Naive thymus-derived CD4-positive, alpha-beta T cell (primary cell): ENCODE measurements around the gene BTRC. TPM values are rescaled to one million over a fixed set of nuclear protein-coding genes. Genes with fewer than 3 reads are reported as not detected.
"Not testable (repeated sequence)": the region's sequence is repeated elsewhere in the genome, so short reads cannot be mapped to it uniquely, and the experiment has no call there.

Experiments used
- ATAC-seq: fragments of 150-1000 bp; cut with Tn5 transposase; 2 replicates; pipeline ENCODE4 v1.10.0; 2021; ENCODE audit warnings: mild to moderate bottlenecking, moderate library complexity
- CTCF ChIA-PET: fragments of 350-600 bp; sonication (Branson Sonifier 250); formaldehyde crosslinking; loops from one replicate; lab custom pipeline; 2021; ENCODE audit warnings: antibody characterized with exemption; lab: Charles Lee
- POLR2A ChIA-PET: fragments of 350-600 bp; sonication (Branson Sonifier 250); formaldehyde crosslinking; loops from one replicate; lab custom pipeline; 2021; ENCODE audit warnings: antibody characterized with exemption, inconsistent platforms; lab: Charles Lee
- DNase-seq, 9 donors: peaks; one replicate each; pipeline versions ENCODE4 v3.0.0 to v3.0.0-alpha.2; 2020 to 2022; ENCODE audit warnings: mixed read lengths in 1 of 9
- H3K27ac ChIP-seq: one replicate; pipeline ENCODE4 v1.7.0; 2013; ENCODE audit warnings: mild to moderate bottlenecking, low read depth, low read length, moderate library complexity
- H3K27me3 ChIP-seq, 2 donors: one replicate each; pipeline ENCODE4 v1.7.0; 2013; ENCODE audit warnings: low read length in 2 of 2, mild to moderate bottlenecking in 2 of 2, moderate library complexity in 2 of 2; ENCODE audit not compliant: control insufficient read depth in 2 of 2, insufficient read depth in 2 of 2
- H3K36me3 ChIP-seq, 3 experiments: 1 replicate in 2 of 3; 2 replicates in 1 of 3; pipeline ENCODE4 v1.7.0; 2013; ENCODE audit warnings: low read length in 3 of 3, mild to moderate bottlenecking in 3 of 3, moderate library complexity in 1 of 3; ENCODE audit not compliant: insufficient read depth in 3 of 3, control insufficient read depth in 2 of 3
- H3K4me1 ChIP-seq, 2 donors: one replicate each; pipeline ENCODE4 v1.7.0; 2013; ENCODE audit warnings: low read length in 2 of 2, mild to moderate bottlenecking in 2 of 2, moderate library complexity in 1 of 2; ENCODE audit not compliant: control insufficient read depth in 2 of 2, insufficient read depth in 2 of 2
- H3K4me3 ChIP-seq: 2 replicates; pipeline ENCODE4 v1.7.0; 2013; ENCODE audit warnings: mild to moderate bottlenecking, low read length
- H3K9me3 ChIP-seq, 3 experiments: 1 replicate in 2 of 3; 2 replicates in 1 of 3; pipeline ENCODE4 v1.7.0; 2013; ENCODE audit warnings: low read length in 3 of 3; ENCODE audit not compliant: control insufficient read depth in 2 of 3
- H3K27ac Mint-ChIP-seq, 9 donors: one replicate each; pipeline ENCODE4 v1.8.0; 2020 to 2022; ENCODE audit warnings: mixed read lengths in 9 of 9, mild to moderate bottlenecking in 8 of 9, moderate library complexity in 5 of 9, inconsistent platforms in 2 of 9
- H3K27me3 Mint-ChIP-seq, 5 donors: one replicate each; pipeline ENCODE4 v1.8.0; 2021 to 2022; ENCODE audit warnings: mixed read lengths in 5 of 5, mild to moderate bottlenecking in 1 of 5
- H3K36me3 Mint-ChIP-seq, 5 donors: one replicate each; pipeline ENCODE4 v1.8.0; 2020 to 2022; ENCODE audit warnings: mixed read lengths in 5 of 5, mild to moderate bottlenecking in 3 of 5, inconsistent platforms in 1 of 5
- H3K4me1 Mint-ChIP-seq, 7 donors: one replicate each; pipeline ENCODE4 v1.8.0; 2020 to 2022; ENCODE audit warnings: mixed read lengths in 7 of 7, mild to moderate bottlenecking in 3 of 7, inconsistent platforms in 1 of 7
- H3K4me3 Mint-ChIP-seq, 10 donors: one replicate each; pipeline ENCODE4 v1.8.0; 2020 to 2022; ENCODE audit warnings: mild to moderate bottlenecking in 10 of 10, mixed read lengths in 10 of 10, moderate library complexity in 6 of 10, inconsistent platforms in 2 of 10
- H3K9me3 Mint-ChIP-seq, 11 donors: one replicate each; pipeline ENCODE4 v1.8.0; 2020 to 2022; ENCODE audit warnings: mixed read lengths in 11 of 11, mild to moderate bottlenecking in 4 of 11, inconsistent platforms in 1 of 11, moderate library complexity in 1 of 11
- intact Hi-C, 2 donors: fragments of 100-400 bp; cut with micrococcal nuclease; formaldehyde crosslinking; loops; one replicate each; pipeline ENCODE4 v1.15.1; 2023
- polyA plus RNA-seq, 2 donors: library from polyadenylated mRNA; unstranded; fragments of 300-500 nt; fragmentation: Illumina TruSeq; gene quantifications; one replicate each; pipeline ENCODE4 v1.2.3, GENCODE V29; 2021
- total RNA-seq, 6 experiments: library from RNA in 5 of 6; stranded (reverse) in 5 of 6; gene quantifications; 1 replicate in 5 of 6; 2 replicates in 1 of 6; pipeline ENCODE4 v1.2.3 and lab custom pipeline; 2021 to 2026

Gene BTRC
- total and polyA plus RNA-seq, 7 experiments from 2014 or later, result 12.8 to 26.1 (median 16.8) TPM

GRCh38 chr10:101373993-101374392 lies 20.0 kb downstream of the BTRC start:
- H3K4me3 Mint-ChIP-seq, H3K27me3 Mint-ChIP-seq, ATAC-seq, CTCF ChIA-PET, H3K27me3 ChIP-seq, H3K36me3 ChIP-seq, DNase-seq, H3K27ac ChIP-seq, intact Hi-C loops, H3K4me1 ChIP-seq, H3K9me3 ChIP-seq, H3K4me3 ChIP-seq, POLR2A ChIA-PET, H3K27ac Mint-ChIP-seq, H3K9me3 Mint-ChIP-seq: not testable (repeated sequence)
- peaks cover 5 to 37% (median 31%) of the 10 kb centered on the region in 7 donors for H3K4me1 Mint-ChIP-seq
- H3K36me3 Mint-ChIP-seq, result peaks cover 0 to 46% (median 28%) of the 10 kb centered on the region in 5 donors

- Histone ChIP-seq H3K4me1 (peaks cover 0 to 4% of the 10 kb centered on the region in 2 donors), H3K4me3 (no peak overlapping the region), H3K27me3 (no peaks in the 10 kb centered on the region), H3K9me3 (no peaks in the 10 kb centered on the region), H3K36me3 (no peaks in the 10 kb centered on the region), H3K27ac (no peak overlapping the region)
- no peaks in the 10 kb centered on the region for H3K27me3 Mint-ChIP-seq
- peaks cover 5 to 36% (median 30%) of the 10 kb centered on the region in 7 donors for H3K4me1 Mint-ChIP-seq
- CTCF ChIA-PET, result no interaction called here
- POLR2A ChIA-PET, result no interaction called here
- peaks cover 0 to 7% (median 0%) of the 10 kb centered on the region in 11 donors for H3K9me3 Mint-ChIP-seq
- H3K27ac Mint-ChIP-seq, result peak overlapping the region in 1 of 9 donors; percentile 55
- H3K36me3 Mint-ChIP-seq, result peaks cover 0 to 36% (median 18%) of the 10 kb centered on the region in 5 donors
- H3K4me3 Mint-ChIP-seq, result no peak overlapping the region
- intact Hi-C loops, result no loop called here
- no peak for DNase-seq
- no peak for ATAC-seq
Observed at GRCh38 chr10:101375076-101375475, 21.1 kb downstream of the BTRC start.

- Histone ChIP-seq H3K27me3 (no peaks in the 10 kb centered on the region), H3K36me3 (no peaks in the 10 kb centered on the region), H3K27ac (no peak overlapping the region), H3K9me3 (no peaks in the 10 kb centered on the region), H3K4me1 (peaks cover 0 to 3% of the 10 kb centered on the region in 2 donors), H3K4me3 (no peak overlapping the region)
- DNase-seq (no peak), ATAC-seq (no peak)
- Mint-ChIP-seq H3K9me3 (no peaks in the 10 kb centered on the region), H3K36me3 (peaks cover 0 to 14% (median 7%) of the 10 kb centered on the region in 5 donors), H3K27ac (no peak overlapping the region), H3K4me3 (no peak overlapping the region), H3K4me1 (peaks cover 7 to 55% (median 37%) of the 10 kb centered on the region in 7 donors), H3K27me3 (no peaks in the 10 kb centered on the region)
- intact Hi-C loops, result no loop called here
- ChIA-PET POLR2A (interaction anchor here (0.6 kb wide), 1 partner anchor 25 kb away, joined by 6 read pairs; no protein-coding TSS in a partner anchor), CTCF (no interaction called here)
Observed at GRCh38 chr10:101379663-101380352, 25.8 kb downstream of the BTRC start.

GRCh38 chr10:101380353-101381017 lies 26.5 kb downstream of the BTRC start:
- Mint-ChIP-seq H3K9me3 (no peaks in the 10 kb centered on the region), H3K36me3 (peaks cover 0 to 12% (median 5%) of the 10 kb centered on the region in 5 donors), H3K4me1 (peaks cover 6 to 48% (median 30%) of the 10 kb centered on the region in 7 donors), H3K27me3 (no peaks in the 10 kb centered on the region), H3K4me3 (no peak overlapping the region), H3K27ac (no peak overlapping the region)
- ChIA-PET CTCF (interaction anchor here (0.7 kb wide), 1 partner anchor 140 kb away, joined by 3 read pairs; no protein-coding TSS in a partner anchor), POLR2A (interaction anchor here (0.6 kb wide), 1 partner anchor 26 kb away, joined by 6 read pairs; no protein-coding TSS in a partner anchor)
- no peak for DNase-seq
- H3K36me3 ChIP-seq, result no peaks in the 10 kb centered on the region
- no peaks in the 10 kb centered on the region for H3K4me1 ChIP-seq
- intact Hi-C loops, result no loop called here
- no peaks in the 10 kb centered on the region for H3K27me3 ChIP-seq
- no peak overlapping the region for H3K4me3 ChIP-seq
- ATAC-seq, result no peak
- H3K9me3 ChIP-seq, result no peaks in the 10 kb centered on the region
- no peak overlapping the region for H3K27ac ChIP-seq

GRCh38 chr10:101385866-101386658 lies 32.1 kb downstream of the BTRC start:
- Mint-ChIP-seq H3K27ac (peak overlapping the region in 1 of 9 donors; percentile 9), H3K9me3 (no peaks in the 10 kb centered on the region), H3K27me3 (no peaks in the 10 kb centered on the region), H3K36me3 (peaks cover 0 to 18% (median 7%) of the 10 kb centered on the region in 5 donors), H3K4me3 (no peak overlapping the region), H3K4me1 (peaks cover 0 to 33% (median 26%) of the 10 kb centered on the region in 7 donors)
- Histone ChIP-seq H3K4me3 (no peak overlapping the region), H3K27ac (no peak overlapping the region), H3K36me3 (no peaks in the 10 kb centered on the region), H3K4me1 (no peaks in the 10 kb centered on the region), H3K27me3 (no peaks in the 10 kb centered on the region), H3K9me3 (no peaks in the 10 kb centered on the region)
- ChIA-PET POLR2A (no interaction called here), CTCF (no interaction called here)
- intact Hi-C loops, result no loop called here
- DNase-seq (no peak), ATAC-seq (no peak)

GRCh38 chr10:101386659-101387259 lies 32.8 kb downstream of the BTRC start:
- Histone ChIP-seq H3K27me3 (no peaks in the 10 kb centered on the region), H3K36me3 (no peaks in the 10 kb centered on the region), H3K27ac (no peak overlapping the region), H3K4me3 (no peak overlapping the region), H3K9me3 (no peaks in the 10 kb centered on the region), H3K4me1 (no peaks in the 10 kb centered on the region)
- ATAC-seq, result no peak
- no peak for DNase-seq
- Mint-ChIP-seq H3K4me3 (no peak overlapping the region), H3K27me3 (no peaks in the 10 kb centered on the region), H3K36me3 (peaks cover 0 to 18% (median 7%) of the 10 kb centered on the region in 5 donors), H3K9me3 (no peaks in the 10 kb centered on the region), H3K4me1 (peaks cover 0 to 33% (median 19%) of the 10 kb centered on the region in 7 donors), H3K27ac (peak overlapping the region in 1 of 9 donors; percentile 9)
- intact Hi-C loops, result no loop called here
- ChIA-PET CTCF (interaction anchor here (0.6 kb wide), 1 partner anchor 15 kb away, joined by 3 read pairs; no protein-coding TSS in a partner anchor), POLR2A (no interaction called here)
